ENCODE measurements around the gene F11R.
"Not testable (repeated sequence)": the region's sequence is repeated elsewhere in the genome, so short reads cannot be mapped to it uniquely, and the experiment has no call there.

Gene F11R

GRCh38 chr1:161020509-161021164 lies at the start of gene F11R:
Gene F11R, minus strand, starts transcription at chr1:161021152. Its CDS starts 79 bp downstream, at chr1:161021073.
- no peak for FAIRE-seq

- FAIRE-seq: no peak
Observed at GRCh38 chr1:161069731-161070270, 48.8 kb upstream of the F11R start, which contains the start of gene ARHGAP30. Gene ARHGAP30, minus strand, starts transcription at chr1:161069891. Its CDS starts 267 bp downstream, at chr1:161069624.

- no peak for FAIRE-seq
Observed at GRCh38 chr1:161069241-161069640, 48.3 kb upstream of the F11R start.

- FAIRE-seq: no peak
Observed at GRCh38 chr1:161068306-161069234, 47.6 kb upstream of the F11R start.

- FAIRE-seq: no peak
Observed at GRCh38 chr1:161066694-161067093, 45.7 kb upstream of the F11R start.

- not testable (repeated sequence) for FAIRE-seq
Observed at GRCh38 chr1:161065681-161066080, 44.7 kb upstream of the F11R start.

- not testable (repeated sequence) for FAIRE-seq
Observed at GRCh38 chr1:161063936-161064335, 43.0 kb upstream of the F11R start.

GRCh38 chr1:161061419-161061818 lies 40.5 kb upstream of the F11R start:
- no peak for FAIRE-seq

- no peak for FAIRE-seq
Observed at GRCh38 chr1:161059293-161059692, 38.3 kb upstream of the F11R start.

GRCh38 chr1:161054805-161055204 lies 33.9 kb upstream of the F11R start:
- no peak for FAIRE-seq

- no peak for FAIRE-seq
Observed at GRCh38 chr1:161054232-161054631, 33.3 kb upstream of the F11R start.

GRCh38 chr1:161052899-161053298 lies 31.9 kb upstream of the F11R start:
- no peak for FAIRE-seq

GRCh38 chr1:161051219-161051618 lies 30.3 kb upstream of the F11R start:
- no peak for FAIRE-seq

GRCh38 chr1:161048949-161049722 lies 28.2 kb upstream of the F11R start:
- FAIRE-seq: no peak

GRCh38 chr1:161047436-161048420 lies 26.8 kb upstream of the F11R start:
- FAIRE-seq: no peak

GRCh38 chr1:161046605-161047228 lies 25.8 kb upstream of the F11R start:
- FAIRE-seq: no peak

GRCh38 chr1:161045736-161046604 lies 25.0 kb upstream of the F11R start, which contains the start of gene USF1:
Gene USF1, minus strand, starts transcription at chr1:161045977. Its CDS starts 2,702 bp downstream, at chr1:161043275.
- FAIRE-seq: no peak

- no peak for FAIRE-seq
Observed at GRCh38 chr1:161044908-161045735, 24.2 kb upstream of the F11R start.

GRCh38 chr1:161044535-161044907 lies 23.6 kb upstream of the F11R start:
- no peak for FAIRE-seq
